ENCODE measurements around the gene HIPK2.
A peak's percentile ranks its signal among the peaks of the same experiment; 100 is the strongest.

Gene HIPK2

GRCh38 chr7:139777948-139778841 lies at the start of gene HIPK2:
Gene HIPK2 (minus strand): TSS chr7:139777998. CDS start chr7:139777623, 375 bp downstream.
- peak; percentile 66 for DNase-seq

GRCh38 chr7:139827042-139827441 lies 49.2 kb upstream of the HIPK2 start:
- no peak for DNase-seq

- no peak for DNase-seq
Measured at GRCh38 chr7:139825666-139826290, 48.0 kb upstream of the HIPK2 start.

- no peak for DNase-seq
Measured at GRCh38 chr7:139823959-139824521, 46.2 kb upstream of the HIPK2 start.

GRCh38 chr7:139822855-139823254 lies 45.1 kb upstream of the HIPK2 start:
- no peak for DNase-seq

GRCh38 chr7:139821349-139822105 lies 43.7 kb upstream of the HIPK2 start:
- DNase-seq: no peak

GRCh38 chr7:139820089-139820488 lies 42.3 kb upstream of the HIPK2 start:
- DNase-seq: no peak

GRCh38 chr7:139817249-139817648 lies 39.5 kb upstream of the HIPK2 start:
- DNase-seq: no peak

GRCh38 chr7:139813689-139814088 lies 35.9 kb upstream of the HIPK2 start:
- no peak for DNase-seq

GRCh38 chr7:139813151-139813550 lies 35.4 kb upstream of the HIPK2 start:
- DNase-seq: no peak

- no peak for DNase-seq
Measured at GRCh38 chr7:139811066-139811465, 33.3 kb upstream of the HIPK2 start.

- no peak for DNase-seq
Measured at GRCh38 chr7:139808846-139809442, 31.1 kb upstream of the HIPK2 start.

- DNase-seq: peak; percentile 13
Measured at GRCh38 chr7:139808427-139808826, 30.6 kb upstream of the HIPK2 start.

- DNase-seq: no peak
Measured at GRCh38 chr7:139807009-139807408, 29.2 kb upstream of the HIPK2 start.

GRCh38 chr7:139804571-139804970 lies 26.8 kb upstream of the HIPK2 start:
- DNase-seq: no peak

GRCh38 chr7:139799586-139799985 lies 21.8 kb upstream of the HIPK2 start:
- no peak for DNase-seq

GRCh38 chr7:139798892-139799291 lies 21.1 kb upstream of the HIPK2 start:
- no peak for DNase-seq

- DNase-seq: no peak
Measured at GRCh38 chr7:139798221-139798620, 20.4 kb upstream of the HIPK2 start.

- DNase-seq: no peak
Measured at GRCh38 chr7:139797607-139798006, 19.8 kb upstream of the HIPK2 start.

GRCh38 chr7:139791316-139791715 lies 13.5 kb upstream of the HIPK2 start:
- no peak for DNase-seq

GRCh38 chr7:139784648-139785047 lies 6.8 kb upstream of the HIPK2 start:
- no peak for DNase-seq

GRCh38 chr7:139783647-139784385 lies 6.0 kb upstream of the HIPK2 start:
- no peak for DNase-seq

All from NCI-H1092 treated with DMSO at 0.1 percent for 48 hours (cell line).